Effector CD8-positive, alpha-beta T cell (primary cell): Measurements from ENCODE around the gene KRTAP6-1.

Source experiments
- DNase-seq: peaks from one replicate; lab custom pipeline; 2025; lab: John Stamatoyannopoulos, UW

Gene KRTAP6-1

DNA sequence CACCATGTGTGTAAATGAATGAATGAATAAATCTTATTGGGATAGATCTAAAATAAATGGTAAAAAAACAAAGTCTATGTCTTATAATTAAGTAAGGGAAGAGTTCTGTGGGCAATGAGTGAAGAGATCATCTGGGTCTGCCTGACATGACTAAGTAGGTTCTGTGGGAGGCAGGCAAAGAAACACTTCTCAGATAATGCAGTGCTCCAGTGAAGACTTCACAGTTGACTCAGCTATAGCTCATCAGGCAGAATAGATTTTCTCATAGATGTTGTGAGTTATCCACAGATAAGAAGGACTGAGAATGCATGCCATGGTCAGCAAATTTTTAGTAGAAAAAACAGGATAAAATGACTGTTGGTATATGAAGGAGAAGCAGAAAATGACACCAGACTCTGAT, 36.0 kb downstream of the KRTAP6-1 start:
- DNase-seq = no peak

- DNase-seq = no peak
These were observed 46.1 kb downstream of the KRTAP6-1 start for GRCh38 chr21:30567617-30568016.

DNA sequence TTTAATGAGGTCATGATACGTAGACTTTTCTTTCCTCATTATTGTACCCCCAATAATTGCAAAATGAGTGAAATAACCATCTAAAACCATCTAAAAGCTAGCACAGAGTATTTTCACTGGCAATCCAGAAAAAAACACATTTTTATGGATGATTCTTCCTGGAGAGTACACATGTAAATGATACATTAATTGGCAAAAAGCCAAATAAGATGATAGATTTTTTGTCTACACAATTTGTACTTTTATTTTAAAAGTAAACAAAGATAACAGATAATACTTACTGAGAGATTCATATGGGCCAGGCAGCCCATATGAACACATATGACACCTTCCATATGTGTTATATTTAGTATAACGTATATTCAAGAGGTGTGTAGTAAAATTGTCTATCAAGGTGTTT, 50.1 kb downstream of the KRTAP6-1 start:
- no peak for DNase-seq
